Ishikawa (cell line): ENCODE results near the gene TRIM5.

Experiments
- CEBPB ChIP-seq: IDR thresholded peaks from 2 replicates; pipeline ENCODE4 v1.6.1; 2012
- CREB1 ChIP-seq: IDR thresholded peaks from 2 replicates; pipeline ENCODE4 v1.6.1; 2012; ENCODE audit warnings: low read depth
- EGR1 ChIP-seq: IDR thresholded peaks from 2 replicates; pipeline ENCODE4 v1.6.1; 2012
- EP300 ChIP-seq: IDR thresholded peaks from 2 replicates; pipeline ENCODE4 v1.6.1; 2012; ENCODE audit warnings: borderline replicate concordance
- FOXM1 ChIP-seq: IDR thresholded peaks from 2 replicates; pipeline ENCODE4 v1.6.1; 2012; ENCODE audit warnings: low read depth, borderline replicate concordance
- NFIC ChIP-seq: IDR thresholded peaks from 2 replicates; pipeline ENCODE4 v1.6.1; 2012
- RAD21 ChIP-seq: IDR thresholded peaks from 2 replicates; pipeline ENCODE4 v1.6.1; 2012; ENCODE audit warnings: low read depth
- TAF1 ChIP-seq: IDR thresholded peaks from 2 replicates; pipeline ENCODE4 v1.6.1; 2012; ENCODE audit warnings: low read depth, mild to moderate bottlenecking
- TCF12 ChIP-seq: IDR thresholded peaks from 2 replicates; pipeline ENCODE4 v1.6.1; 2012; ENCODE audit warnings: low read depth
- TEAD4 ChIP-seq: IDR thresholded peaks from 2 replicates; pipeline ENCODE4 v1.6.1; 2012
- YY1 ChIP-seq: IDR thresholded peaks from 2 replicates; pipeline ENCODE4 v1.6.1; 2012; ENCODE audit warnings: low read depth
- ZBTB7A ChIP-seq: IDR thresholded peaks from 2 replicates; pipeline ENCODE4 v1.6.1; 2012; ENCODE audit warnings: low read depth
- TF ChIP-seq, protein P1 (sequence below): IDR thresholded peaks from 2 replicates; pipeline ENCODE4 v1.6.1; 2012
- TF ChIP-seq, protein P2 (sequence below): IDR thresholded peaks from 2 replicates; pipeline ENCODE4 v1.6.1; 2012
- TF ChIP-seq, protein P3 (sequence below): IDR thresholded peaks from 2 replicates; pipeline ENCODE4 v1.6.1; 2012; ENCODE audit warnings: low read depth, mild to moderate bottlenecking

TRIM5 gene

DNA sequence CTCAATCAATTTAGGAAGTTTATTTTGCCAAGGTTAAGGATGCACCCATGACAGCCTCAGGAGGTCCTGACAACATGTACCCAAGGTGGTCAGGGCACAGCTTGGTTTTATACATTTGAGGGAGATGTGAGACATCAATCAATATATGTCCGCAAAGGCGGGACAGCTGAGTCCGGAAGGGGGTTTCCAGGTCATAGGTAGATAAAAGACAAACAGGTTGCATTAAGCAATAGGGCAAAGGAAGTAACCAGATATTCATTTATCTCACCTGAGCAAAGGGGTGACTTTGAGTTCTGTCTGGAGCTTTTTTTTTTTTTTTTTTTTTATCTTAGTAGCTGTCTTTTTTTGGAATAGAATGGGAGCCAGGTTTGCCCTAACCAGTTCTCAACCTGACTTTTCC lies 62.1 kb downstream of the TRIM5 start:
- TF ChIP-seq, protein P1, sequence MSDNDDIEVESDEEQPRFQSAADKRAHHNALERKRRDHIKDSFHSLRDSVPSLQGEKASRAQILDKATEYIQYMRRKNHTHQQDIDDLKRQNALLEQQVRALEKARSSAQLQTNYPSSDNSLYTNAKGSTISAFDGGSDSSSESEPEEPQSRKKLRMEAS: no peak
- TF ChIP-seq, protein P2, sequence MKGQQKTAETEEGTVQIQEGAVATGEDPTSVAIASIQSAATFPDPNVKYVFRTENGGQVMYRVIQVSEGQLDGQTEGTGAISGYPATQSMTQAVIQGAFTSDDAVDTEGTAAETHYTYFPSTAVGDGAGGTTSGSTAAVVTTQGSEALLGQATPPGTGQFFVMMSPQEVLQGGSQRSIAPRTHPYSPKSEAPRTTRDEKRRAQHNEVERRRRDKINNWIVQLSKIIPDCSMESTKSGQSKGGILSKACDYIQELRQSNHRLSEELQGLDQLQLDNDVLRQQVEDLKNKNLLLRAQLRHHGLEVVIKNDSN: no peak
- TF ChIP-seq NFIC: no peak

DNA sequence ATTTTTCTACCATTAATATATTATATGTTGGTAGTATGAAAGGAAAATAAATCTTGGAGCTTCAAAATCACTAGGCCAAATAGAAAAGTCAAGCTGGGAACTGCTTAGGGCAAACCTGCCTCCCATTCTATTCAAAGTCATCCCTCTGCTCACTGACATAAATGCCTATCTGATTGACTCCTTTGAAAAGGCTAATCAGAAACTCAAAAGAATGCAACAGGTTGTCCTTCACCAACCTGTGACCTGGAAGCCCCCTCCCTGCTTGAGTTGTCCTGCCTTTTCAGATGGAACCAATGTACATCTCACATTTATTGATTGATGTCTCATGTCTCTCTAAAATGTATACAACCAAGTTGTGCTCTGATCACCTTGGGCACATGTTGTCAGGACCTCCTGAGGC lies 63.3 kb downstream of the TRIM5 start:
- TF ChIP-seq TCF12 (no peak), EP300 (no peak), RAD21 (no peak), TAF1 (no peak), CEBPB (no peak), TEAD4 (no peak), NFIC (no peak), EGR1 (no peak), CREB1 (no peak), ZBTB7A (no peak)
- TF ChIP-seq, protein P1: no peak
- TF ChIP-seq, protein P2: no peak
- TF ChIP-seq, protein P3, sequence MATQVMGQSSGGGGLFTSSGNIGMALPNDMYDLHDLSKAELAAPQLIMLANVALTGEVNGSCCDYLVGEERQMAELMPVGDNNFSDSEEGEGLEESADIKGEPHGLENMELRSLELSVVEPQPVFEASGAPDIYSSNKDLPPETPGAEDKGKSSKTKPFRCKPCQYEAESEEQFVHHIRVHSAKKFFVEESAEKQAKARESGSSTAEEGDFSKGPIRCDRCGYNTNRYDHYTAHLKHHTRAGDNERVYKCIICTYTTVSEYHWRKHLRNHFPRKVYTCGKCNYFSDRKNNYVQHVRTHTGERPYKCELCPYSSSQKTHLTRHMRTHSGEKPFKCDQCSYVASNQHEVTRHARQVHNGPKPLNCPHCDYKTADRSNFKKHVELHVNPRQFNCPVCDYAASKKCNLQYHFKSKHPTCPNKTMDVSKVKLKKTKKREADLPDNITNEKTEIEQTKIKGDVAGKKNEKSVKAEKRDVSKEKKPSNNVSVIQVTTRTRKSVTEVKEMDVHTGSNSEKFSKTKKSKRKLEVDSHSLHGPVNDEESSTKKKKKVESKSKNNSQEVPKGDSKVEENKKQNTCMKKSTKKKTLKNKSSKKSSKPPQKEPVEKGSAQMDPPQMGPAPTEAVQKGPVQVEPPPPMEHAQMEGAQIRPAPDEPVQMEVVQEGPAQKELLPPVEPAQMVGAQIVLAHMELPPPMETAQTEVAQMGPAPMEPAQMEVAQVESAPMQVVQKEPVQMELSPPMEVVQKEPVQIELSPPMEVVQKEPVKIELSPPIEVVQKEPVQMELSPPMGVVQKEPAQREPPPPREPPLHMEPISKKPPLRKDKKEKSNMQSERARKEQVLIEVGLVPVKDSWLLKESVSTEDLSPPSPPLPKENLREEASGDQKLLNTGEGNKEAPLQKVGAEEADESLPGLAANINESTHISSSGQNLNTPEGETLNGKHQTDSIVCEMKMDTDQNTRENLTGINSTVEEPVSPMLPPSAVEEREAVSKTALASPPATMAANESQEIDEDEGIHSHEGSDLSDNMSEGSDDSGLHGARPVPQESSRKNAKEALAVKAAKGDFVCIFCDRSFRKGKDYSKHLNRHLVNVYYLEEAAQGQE: no peak

DNA sequence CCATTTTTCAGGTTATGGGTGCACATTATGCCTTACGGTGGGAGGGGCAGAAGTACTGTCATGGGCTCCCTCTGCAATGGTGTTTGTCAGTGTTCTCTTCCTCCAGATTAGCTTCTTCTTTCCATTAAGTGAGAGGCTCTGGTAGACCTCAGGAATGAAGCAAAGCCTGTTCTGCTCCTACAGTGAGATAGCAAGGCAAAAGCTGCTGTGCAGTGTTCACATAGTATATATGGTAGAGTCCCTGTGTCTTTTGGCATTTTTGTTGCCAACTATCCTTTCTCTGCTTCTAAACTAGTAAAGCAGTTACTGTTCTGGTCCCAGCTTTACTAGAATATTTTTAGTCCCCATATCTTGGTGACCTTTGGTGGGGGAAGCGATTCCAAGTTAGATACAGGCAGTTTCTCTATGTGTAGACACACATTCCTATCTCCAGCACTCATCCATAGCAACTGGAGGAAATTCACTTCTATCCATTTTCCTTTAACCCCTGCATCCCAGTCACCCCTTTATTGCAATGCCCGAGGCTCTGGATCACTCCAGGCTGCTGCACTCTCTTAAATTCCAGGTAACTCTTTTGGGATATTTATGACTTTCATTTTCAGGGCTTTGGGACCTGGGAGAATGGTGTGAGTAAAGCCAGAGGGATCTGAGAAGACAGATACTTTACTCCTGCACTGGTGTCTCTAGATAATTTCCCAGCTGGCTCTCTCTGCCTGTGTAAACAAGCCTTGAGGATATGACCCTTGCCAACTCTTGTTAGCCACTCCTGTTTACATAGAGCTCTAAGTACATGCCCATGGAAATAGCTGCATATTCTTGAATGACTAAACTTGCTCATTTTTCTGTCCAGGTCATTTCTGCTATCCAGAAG lies 64.0 kb downstream of the TRIM5 start:
- no peak for TF ChIP-seq RAD21
- TF ChIP-seq, protein P3: no peak
- TF ChIP-seq NFIC: no peak
- no peak for TF ChIP-seq FOXM1
- no peak for TF ChIP-seq CREB1
- no peak for TF ChIP-seq EP300
- TF ChIP-seq, protein P1: no peak
- TF ChIP-seq TEAD4: no peak

DNA sequence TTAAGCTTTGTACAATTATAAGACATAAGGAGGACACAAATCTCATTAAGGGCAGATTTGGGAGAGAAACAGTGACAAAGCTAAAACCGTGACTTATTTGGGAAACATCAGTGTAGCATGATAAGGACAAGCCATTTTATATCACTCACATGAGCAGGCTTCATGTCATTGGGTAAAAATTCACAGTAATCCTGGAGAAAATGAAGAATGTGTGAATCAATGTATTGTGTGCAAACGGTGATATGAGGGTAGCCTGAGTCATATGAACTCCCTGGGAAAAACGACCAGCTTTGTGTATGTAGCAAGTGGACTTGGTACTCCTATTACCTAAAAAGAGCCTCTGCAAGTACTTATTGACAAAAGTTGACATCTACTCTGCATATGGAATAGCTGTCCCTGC lies 66.1 kb downstream of the TRIM5 start:
- TF ChIP-seq ZBTB7A (no peak), TEAD4 (no peak), NFIC (no peak), RAD21 (no peak), YY1 (no peak), TAF1 (no peak), EGR1 (no peak), TCF12 (no peak), EP300 (no peak), CREB1 (no peak), FOXM1 (no peak), CEBPB (no peak)
- TF ChIP-seq, protein P3: no peak
- TF ChIP-seq, protein P2: no peak
- TF ChIP-seq, protein P1: no peak
